Effector memory CD8-positive, alpha-beta T cell (primary cell): ENCODE results near the gene DIS3L2.
A peak's percentile ranks its signal among the peaks of the same experiment; 100 is the strongest.
"Not testable (repeated sequence)": the region's sequence is repeated elsewhere in the genome, so short reads cannot be mapped to it uniquely, and the experiment has no call there.

Experiments used
- ATAC-seq: fragments of 150-1000 bp; cut with Tn5 transposase; replicated peaks from 2 replicates; pipeline ENCODE4 v1.10.0; 2021; ENCODE audit warnings: mild to moderate bottlenecking, moderate library complexity
- DNase-seq, 3 experiments: peaks; one replicate each; pipeline ENCODE4 v3.0.0; 2021
- H3K27ac Mint-ChIP-seq, 2 donors: one replicate each; pipeline ENCODE4 v1.8.0; 2022; ENCODE audit warnings: mild to moderate bottlenecking in 2 of 2, mixed read lengths in 2 of 2, moderate library complexity in 2 of 2
- H3K27me3 Mint-ChIP-seq, 2 donors: one replicate each; pipeline ENCODE4 v1.8.0; 2022; ENCODE audit warnings: mixed read lengths in 2 of 2
- H3K36me3 Mint-ChIP-seq: one replicate; pipeline ENCODE4 v1.8.0; 2022; ENCODE audit warnings: mild to moderate bottlenecking, moderate library complexity, mixed read lengths; ENCODE audit not compliant: insufficient read depth
- H3K4me1 Mint-ChIP-seq, 2 donors: one replicate each; pipeline ENCODE4 v1.8.0; 2022; ENCODE audit warnings: low read depth in 2 of 2, mixed read lengths in 2 of 2
- H3K4me3 Mint-ChIP-seq, 2 donors: one replicate each; pipeline ENCODE4 v1.8.0; 2022; ENCODE audit warnings: mild to moderate bottlenecking in 2 of 2, mixed read lengths in 2 of 2, moderate library complexity in 2 of 2
- H3K9me3 Mint-ChIP-seq, 2 donors: one replicate each; pipeline ENCODE4 v1.8.0; 2022; ENCODE audit warnings: mixed read lengths in 2 of 2

Gene DIS3L2

DNA sequence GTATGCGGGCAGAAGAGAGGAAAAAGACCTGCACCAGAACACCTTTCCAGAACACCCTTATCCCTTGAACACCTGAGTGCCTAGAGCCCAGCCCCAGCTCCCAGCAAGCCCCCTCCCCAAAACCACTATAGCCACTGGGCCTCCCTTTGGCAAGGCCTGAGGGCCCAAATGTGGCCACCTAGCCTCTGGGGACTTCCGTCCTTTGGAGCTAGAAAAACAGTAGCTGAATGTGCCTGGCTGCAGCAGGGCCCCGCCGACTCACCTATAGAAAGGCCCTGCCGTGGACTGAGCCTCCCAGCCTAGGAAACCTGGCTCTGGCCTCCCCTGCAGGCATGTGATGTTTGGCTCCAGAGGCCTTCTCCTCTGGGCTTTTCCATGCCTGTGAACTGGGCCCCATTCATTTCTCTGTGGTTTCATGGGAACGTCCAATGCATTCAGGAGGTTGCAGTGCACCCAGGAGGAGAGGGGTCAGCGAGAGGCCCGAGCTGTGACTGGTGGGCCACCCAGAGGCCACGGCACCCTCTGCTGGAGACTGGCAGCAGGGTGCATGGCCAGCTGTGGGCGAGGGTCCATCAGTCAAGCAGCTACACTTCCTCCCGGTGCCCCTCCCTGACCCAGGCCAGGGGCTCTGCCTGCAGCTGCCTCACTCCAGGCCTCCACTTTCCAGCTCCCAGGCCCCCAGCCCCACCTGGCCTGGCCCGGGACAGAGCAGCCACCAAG, 401.7 kb downstream of the DIS3L2 start:
- not testable (repeated sequence) for H3K27me3 Mint-ChIP-seq, DNase-seq, H3K36me3 Mint-ChIP-seq, H3K9me3 Mint-ChIP-seq, ATAC-seq
- peaks cover 7 to 12% of the 10 kb centered on the region in 2 donors for H3K4me1 Mint-ChIP-seq
- H3K4me3 Mint-ChIP-seq, result peak overlapping the region; percentile 89 to 91
- H3K27ac Mint-ChIP-seq, result peak overlapping the region; percentile 38 to 89

DNA sequence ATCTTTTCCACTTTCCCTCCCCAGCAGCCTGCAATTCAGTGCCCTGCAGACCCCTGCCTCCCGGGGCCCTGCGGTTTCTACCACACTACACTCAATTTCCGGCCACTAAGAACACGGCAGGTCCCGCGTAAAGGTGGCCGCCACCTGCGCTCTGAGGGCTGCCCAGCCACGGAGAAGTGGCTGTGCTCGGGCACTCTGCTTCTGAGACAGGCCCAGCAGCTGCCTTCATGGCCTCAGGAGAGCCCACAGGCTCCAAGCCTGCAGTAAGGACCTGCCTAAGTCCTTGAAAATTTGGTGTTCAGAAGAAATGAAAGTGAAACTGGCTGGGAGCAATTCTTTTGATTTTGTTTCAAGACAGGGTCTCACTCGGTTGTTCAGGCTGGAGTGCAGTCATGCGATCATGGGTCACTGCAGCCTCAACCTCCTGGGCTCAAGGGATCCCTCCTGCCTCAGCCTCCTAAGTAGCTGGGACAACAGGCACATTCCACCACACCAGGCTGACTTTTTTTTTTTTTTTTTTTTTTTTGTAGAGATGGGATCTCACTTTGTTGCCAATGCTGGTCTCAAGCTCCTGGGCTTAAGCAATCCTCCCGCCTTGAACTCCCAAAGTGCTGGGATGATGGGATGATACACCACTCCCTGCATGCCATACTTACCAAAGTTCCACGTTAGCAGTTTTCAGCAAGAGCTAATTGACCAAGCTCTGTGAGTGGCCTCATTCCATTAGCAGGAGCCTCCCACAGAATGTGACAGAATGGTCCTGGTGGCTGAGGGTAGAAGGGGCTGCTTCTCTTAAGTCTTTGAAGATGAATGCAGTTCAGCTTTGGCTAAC, 402.5 kb downstream of the DIS3L2 start:
- DNase-seq (no peak), ATAC-seq (peak; percentile 42)
- no peaks in the 10 kb centered on the region for H3K27me3 Mint-ChIP-seq

DNA sequence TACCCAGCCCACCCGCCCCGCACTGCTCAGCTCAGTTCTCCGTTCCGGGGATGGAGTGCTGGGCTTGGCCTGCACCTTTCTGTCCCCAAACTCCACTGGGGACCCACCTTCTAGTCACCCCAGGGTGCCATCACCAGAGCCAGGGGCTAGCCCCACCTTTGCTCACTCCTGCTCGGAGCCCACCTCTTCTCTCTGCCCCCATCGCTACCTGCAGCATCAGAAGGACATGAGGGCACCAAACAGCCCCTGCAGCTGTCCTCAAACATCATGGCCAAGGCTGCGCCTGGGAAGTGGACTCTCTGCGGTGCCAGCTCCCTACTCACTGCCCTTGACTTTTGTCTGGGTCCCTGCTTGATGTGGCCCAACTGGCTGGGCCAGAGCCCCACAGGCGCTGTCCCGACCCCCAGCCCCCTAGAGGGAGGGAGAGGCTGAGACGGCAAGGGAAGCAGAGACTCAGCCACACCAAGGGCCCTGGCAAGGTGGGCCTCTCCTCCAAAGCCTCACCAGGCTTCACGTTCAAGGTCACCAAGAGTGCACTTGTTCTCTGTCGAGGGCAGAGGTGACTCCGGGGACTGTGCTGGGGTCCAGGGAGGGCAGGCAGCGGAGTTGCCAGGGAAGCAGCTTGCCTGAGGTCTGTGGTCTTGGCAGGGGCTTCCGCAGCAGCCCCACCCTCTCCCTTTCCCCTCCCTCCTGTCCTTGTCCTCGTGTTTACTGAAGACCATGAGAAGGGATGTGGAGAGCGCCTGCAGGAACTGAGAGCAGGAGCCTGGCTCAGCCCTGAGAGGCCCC, 403.5 kb downstream of the DIS3L2 start:
- not testable (repeated sequence) for H3K27ac Mint-ChIP-seq, H3K27me3 Mint-ChIP-seq, H3K36me3 Mint-ChIP-seq, ATAC-seq, DNase-seq, H3K9me3 Mint-ChIP-seq
- H3K4me3 Mint-ChIP-seq, result peak overlapping the region; percentile 17 to 59
- H3K4me1 Mint-ChIP-seq, result peaks cover 7 to 12% of the 10 kb centered on the region in 2 donors

More for the DNA sequence above, 402.5 kb downstream of the DIS3L2 start:
- Mint-ChIP-seq H3K27ac (peak overlapping the region; percentile 69 to 89), H3K4me1 (peaks cover 7 to 12% of the 10 kb centered on the region in 2 donors), H3K4me3 (peak overlapping the region; percentile 89 to 91), H3K9me3 (no peaks in the 10 kb centered on the region), H3K36me3 (no peaks in the 10 kb centered on the region)

DNA sequence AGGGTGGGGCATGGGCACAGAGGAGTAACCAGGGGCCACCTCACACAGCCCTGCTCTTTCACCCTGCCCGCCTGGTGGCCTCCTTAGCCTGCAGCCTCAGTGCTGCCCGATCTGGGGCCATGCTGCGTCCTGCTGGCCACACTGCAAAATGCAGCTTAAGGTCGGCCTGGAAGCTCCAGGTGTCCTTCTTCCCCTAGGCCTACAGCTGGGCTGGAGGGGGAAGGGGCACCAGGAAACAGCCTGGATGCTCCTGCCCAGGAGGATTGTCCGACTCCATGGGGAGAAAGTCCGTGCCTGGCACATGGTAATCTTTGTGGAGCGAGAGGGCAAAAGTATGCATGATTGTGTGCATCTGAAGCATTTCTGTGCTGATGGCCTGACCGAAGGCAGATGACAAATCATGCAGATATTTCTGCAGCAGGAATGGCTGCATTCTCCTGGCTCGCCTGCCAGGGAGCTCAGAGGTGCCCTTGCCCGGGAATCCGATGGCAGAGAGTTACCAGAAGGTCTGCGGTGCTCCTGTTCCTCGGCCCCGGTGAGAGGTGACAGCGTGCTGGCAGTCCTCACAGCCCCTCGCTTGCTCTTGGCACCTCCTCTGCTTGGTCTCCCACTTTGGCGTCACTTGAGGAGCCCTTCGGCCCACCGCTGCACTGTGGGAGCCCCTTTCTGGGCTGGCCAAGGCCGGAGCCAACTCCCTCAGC, 404.3 kb downstream of the DIS3L2 start:
- peaks cover 7 to 12% of the 10 kb centered on the region in 2 donors for H3K4me1 Mint-ChIP-seq
- H3K9me3 Mint-ChIP-seq, result no peaks in the 10 kb centered on the region
- peaks cover 3% of the 10 kb centered on the region for H3K36me3 Mint-ChIP-seq
- no peaks in the 10 kb centered on the region for H3K27me3 Mint-ChIP-seq
- DNase-seq (no peak), ATAC-seq (peak; percentile 64)
- H3K4me3 Mint-ChIP-seq, result no peak overlapping the region
- no peak overlapping the region for H3K27ac Mint-ChIP-seq

DNA sequence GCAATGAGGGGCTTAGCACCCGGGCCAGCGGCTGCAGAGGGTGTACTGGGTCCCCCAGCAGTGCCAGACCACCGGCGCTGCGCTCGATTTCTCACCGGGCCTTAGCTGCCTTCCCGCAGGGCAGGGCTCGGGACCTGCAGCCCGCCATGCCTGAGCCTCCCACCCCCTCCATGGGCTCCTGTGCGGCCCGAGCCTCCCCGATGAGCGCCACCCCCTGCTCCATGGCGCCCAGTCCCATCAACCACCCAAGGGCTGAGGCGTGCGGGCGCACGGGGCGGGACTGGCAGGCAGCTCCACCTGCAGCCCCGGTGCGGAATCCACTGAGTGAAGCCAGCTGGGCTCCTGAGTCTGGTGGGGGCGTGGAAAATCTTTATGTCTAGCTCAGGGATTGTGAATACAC, 404.9 kb downstream of the DIS3L2 start:
- not testable (repeated sequence) for H3K9me3 Mint-ChIP-seq, H3K27me3 Mint-ChIP-seq, DNase-seq, H3K4me3 Mint-ChIP-seq, ATAC-seq, H3K36me3 Mint-ChIP-seq, H3K27ac Mint-ChIP-seq
- peaks cover 7 to 12% of the 10 kb centered on the region in 2 donors for H3K4me1 Mint-ChIP-seq

DNA sequence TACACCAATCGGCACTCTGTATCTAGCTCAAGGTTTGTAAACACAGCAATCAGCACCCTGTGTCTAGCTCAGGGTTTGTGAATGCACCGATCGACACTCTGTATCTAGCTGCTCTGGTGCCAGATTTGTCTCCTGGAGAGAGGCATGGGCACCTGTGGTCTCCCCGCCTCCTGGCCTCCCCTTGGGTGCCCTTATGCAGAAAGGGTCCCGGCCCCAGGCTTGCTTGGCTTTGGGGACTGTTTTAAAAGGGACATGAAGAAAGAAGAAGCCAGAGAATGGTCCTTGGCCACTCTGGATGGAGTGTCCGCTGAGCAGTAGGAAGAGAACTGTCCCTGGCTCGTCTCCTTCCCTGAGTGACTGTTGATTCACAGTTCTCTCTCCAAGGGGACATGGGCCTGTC, 405.5 kb downstream of the DIS3L2 start:
- ATAC-seq (no peak), DNase-seq (no peak)
- Mint-ChIP-seq H3K4me3 (no peak overlapping the region), H3K27me3 (no peaks in the 10 kb centered on the region), H3K36me3 (peaks cover 3% of the 10 kb centered on the region), H3K4me1 (peaks cover 7 to 12% of the 10 kb centered on the region in 2 donors), H3K27ac (no peak overlapping the region), H3K9me3 (no peaks in the 10 kb centered on the region)

DNA sequence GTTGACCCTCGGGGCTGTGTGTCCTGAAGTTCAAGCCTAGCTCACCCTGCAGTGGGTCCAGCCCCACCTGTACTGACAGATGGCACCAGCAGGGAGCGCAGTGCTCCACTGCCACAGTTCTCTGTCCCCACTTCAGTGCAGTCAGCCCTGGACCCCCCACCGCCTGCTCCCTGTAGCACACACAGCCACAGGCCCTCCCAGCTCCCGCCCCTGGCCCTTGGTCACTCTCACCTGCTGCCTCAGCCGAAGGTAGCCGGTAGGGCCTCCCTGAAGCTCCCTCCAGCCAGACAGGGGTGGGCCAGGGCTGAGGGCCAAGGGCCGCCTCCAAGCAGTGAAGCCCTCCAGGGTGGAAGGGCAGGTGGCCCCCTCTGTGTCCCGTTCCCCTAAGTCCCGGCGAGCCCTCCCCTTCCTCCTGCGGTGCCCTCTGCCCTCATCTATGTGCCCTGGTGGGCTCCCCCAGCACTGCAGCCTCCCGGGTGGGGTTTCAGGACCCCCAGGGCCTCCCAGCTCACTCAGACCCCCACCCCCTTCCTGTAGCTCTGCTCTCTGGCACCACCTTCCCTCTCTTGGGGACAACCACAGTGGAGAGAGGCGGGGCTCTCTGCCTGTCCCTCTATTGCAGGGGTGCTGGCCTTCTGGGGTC, 406.2 kb downstream of the DIS3L2 start:
- no peak for DNase-seq
- peaks cover 7 to 12% of the 10 kb centered on the region in 2 donors for H3K4me1 Mint-ChIP-seq
- H3K36me3 Mint-ChIP-seq, result peaks cover 3% of the 10 kb centered on the region
- no peaks in the 10 kb centered on the region for H3K27me3 Mint-ChIP-seq
- no peak for ATAC-seq
- no peak overlapping the region for H3K27ac Mint-ChIP-seq
- no peak overlapping the region for H3K4me3 Mint-ChIP-seq
- no peaks in the 10 kb centered on the region for H3K9me3 Mint-ChIP-seq

DNA sequence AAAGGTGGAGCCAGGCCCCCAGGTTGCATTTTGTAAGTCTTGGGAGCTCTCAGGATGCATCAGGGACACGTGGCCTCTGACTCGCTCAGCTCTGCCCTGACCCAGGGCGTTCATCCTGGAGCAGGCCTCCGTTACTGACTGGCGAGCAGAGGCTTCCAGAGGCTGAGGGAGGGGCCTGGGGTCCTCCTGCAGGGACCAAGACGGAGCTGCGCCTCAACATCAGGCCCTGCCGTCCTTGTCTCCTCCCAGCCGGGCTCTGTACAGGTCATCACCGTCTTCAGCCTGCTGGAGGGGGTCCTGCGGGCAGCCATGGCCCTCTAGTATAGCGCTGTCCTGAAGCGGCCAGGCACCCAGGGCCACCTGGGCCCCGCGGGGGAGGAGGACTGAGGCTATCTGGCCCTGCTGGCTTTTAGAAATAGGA, 406.8 kb downstream of the DIS3L2 start:
- H3K27me3 Mint-ChIP-seq, result no peaks in the 10 kb centered on the region
- no peak for ATAC-seq
- no peak overlapping the region for H3K27ac Mint-ChIP-seq
- H3K36me3 Mint-ChIP-seq, result peaks cover 3% of the 10 kb centered on the region
- H3K9me3 Mint-ChIP-seq, result no peaks in the 10 kb centered on the region
- DNase-seq, result no peak
- no peak overlapping the region for H3K4me3 Mint-ChIP-seq
- peaks cover 7 to 11% of the 10 kb centered on the region in 2 donors for H3K4me1 Mint-ChIP-seq

DNA sequence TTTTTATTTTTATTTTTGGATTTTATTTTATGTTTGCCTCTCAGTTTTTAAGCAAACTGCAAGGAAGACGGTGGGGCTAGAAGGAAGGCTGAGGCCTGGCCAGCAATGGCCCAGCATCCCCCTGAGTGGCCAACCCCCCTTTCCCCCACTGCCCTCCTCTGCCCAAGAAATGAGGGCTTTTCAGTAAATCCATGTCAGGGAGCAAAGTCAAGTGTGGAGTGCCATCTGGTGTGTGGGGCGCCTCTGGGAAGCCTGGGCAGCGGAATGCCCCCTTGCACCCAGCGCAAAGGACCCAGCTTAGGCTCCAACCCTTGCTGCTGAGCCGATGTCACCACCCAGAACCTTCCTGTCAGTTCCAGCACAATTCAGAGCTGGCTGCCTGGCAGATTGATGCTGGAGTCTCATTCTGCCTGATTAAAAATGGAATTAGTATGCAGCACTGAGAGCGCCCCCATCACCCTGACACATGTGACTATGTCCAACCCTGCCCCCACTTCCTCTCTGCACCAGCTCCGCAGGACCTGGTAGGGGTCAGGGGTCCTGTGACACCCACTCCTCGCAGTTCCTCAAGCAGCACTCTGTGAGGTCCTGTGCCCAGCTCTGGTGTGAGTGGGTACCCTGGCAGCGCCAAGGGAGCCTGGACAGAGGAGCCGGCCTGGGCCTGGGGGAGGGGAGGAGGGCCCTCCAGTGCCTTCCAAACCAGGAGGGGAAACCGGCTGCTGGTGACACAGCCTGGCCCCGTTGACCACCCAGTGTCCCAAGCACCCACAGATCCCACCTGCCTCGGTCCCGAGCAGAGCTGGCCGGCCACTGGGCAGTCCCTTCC, 407.8 kb downstream of the DIS3L2 start:
- H3K27me3 Mint-ChIP-seq, result no peaks in the 10 kb centered on the region
- peaks cover 3% of the 10 kb centered on the region for H3K36me3 Mint-ChIP-seq
- no peaks in the 10 kb centered on the region for H3K9me3 Mint-ChIP-seq
- ATAC-seq (no peak), DNase-seq (no peak)
- no peak overlapping the region for H3K4me3 Mint-ChIP-seq
- H3K27ac Mint-ChIP-seq, result no peak overlapping the region
- H3K4me1 Mint-ChIP-seq, result peaks cover 0 to 4% of the 10 kb centered on the region in 2 donors

DNA sequence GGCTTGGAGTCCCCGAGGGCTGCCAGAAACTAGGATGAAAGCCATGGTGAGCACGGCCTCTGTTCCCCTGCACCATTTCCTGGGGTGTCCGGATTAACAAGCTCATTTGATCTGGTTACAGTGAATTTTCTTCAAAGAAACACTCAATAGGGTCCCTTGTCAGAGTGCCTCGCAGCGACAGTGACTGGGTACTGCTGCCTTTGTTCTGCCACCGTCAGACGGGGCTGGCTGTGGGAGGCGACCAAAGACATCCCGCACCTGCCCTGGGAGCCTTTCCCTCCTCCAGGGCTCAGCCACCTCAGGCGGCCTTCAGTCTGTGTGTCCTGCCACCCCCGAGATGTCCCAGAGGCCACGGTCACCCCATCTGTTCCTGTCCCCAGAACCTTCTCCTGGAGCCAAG, 408.5 kb downstream of the DIS3L2 start:
- H3K4me3 Mint-ChIP-seq, H3K4me1 Mint-ChIP-seq, DNase-seq, H3K36me3 Mint-ChIP-seq, H3K9me3 Mint-ChIP-seq, ATAC-seq, H3K27me3 Mint-ChIP-seq, H3K27ac Mint-ChIP-seq: not testable (repeated sequence)

DNA sequence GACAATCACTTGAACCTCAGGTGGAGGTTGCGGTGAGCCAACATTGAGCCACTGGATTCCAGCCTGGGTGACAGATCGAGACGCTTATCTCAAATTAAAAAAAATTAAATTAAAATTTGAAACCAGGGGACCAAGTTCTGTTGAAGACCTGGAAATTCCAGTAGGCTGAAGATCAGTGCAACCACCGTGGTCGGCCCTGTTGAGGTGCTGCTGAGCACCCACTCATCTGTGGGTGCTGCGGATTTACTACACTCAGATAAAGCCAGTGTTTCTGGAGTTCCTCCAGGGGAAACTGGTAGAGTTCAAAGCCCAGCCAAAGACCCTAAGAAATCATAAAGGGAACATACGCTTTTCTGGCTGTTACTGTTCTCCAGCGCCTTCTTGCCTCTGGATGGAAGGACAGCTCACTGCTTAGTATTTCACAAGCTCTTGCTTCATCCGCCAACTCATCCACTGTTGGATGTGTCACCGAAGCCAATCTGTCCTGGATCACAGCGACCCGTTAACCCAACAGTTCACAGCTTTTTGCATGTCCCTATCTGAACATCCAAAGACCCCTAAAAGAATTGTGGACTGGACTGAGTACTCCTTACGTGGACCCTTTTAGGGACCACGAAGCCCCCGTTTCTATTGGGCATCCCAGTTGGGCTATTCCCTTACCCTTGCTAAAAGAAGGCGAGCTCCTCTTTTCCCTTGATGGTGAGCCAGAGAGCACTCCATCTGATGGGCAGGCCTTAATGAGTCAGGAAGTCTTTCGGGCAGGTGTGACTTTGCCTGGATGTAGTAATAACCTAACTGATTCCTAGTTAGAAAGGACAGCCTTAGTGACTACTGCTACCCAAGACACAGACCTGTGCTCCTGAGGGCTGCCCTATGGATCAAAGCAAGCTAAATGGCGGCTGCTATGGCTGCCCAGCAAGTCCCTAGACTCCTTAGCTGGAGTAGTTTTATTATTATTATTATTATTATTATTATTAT, 411.0 kb downstream of the DIS3L2 start:
- DNase-seq (no peak), ATAC-seq (no peak)
- no peaks in the 10 kb centered on the region for H3K4me1 Mint-ChIP-seq
- H3K4me3 Mint-ChIP-seq, result no peak overlapping the region
- peaks cover 3% of the 10 kb centered on the region for H3K36me3 Mint-ChIP-seq
- H3K27me3 Mint-ChIP-seq, result no peaks in the 10 kb centered on the region
- H3K9me3 Mint-ChIP-seq, result no peaks in the 10 kb centered on the region
- no peak overlapping the region for H3K27ac Mint-ChIP-seq
